A673 (cell line): Measurements from ENCODE around the gene XAGE1A.

Source experiments
- CTCF ChIP-seq: fragments of 300-800, 200-600 bp; sonication (generic); conservative IDR thresholded peaks from 2 replicates; pipeline ENCODE4 v1.5.1; 2017; ENCODE audit warnings: low read depth, mild to moderate bottlenecking, antibody characterized with exemption, low read length, moderate library complexity, mixed read lengths
- EZH2 ChIP-seq: fragments of 200-600 bp; sonication (generic); IDR thresholded peaks from 2 replicates; pipeline ENCODE4 v1.6.1; 2017; ENCODE audit warnings: borderline replicate concordance, low read depth, mild to moderate bottlenecking, mixed read lengths, antibody characterized with exemption, low read length; ENCODE audit not compliant: poor library complexity, severe bottlenecking

GRCh38 chrX:52542311-52542710, 46.7 kb downstream of the XAGE1A start:
- no peak for TF ChIP-seq CTCF
- no peak for TF ChIP-seq EZH2
